HEK293 (cell line): ENCODE results near the gene PKNOX2.

Experiments
- CTCF ChIA-PET: fragments of 350-600 bp; formaldehyde crosslinking; extraction: SDS; loops from one replicate; lab custom pipeline; 2021; ENCODE audit warnings: antibody characterized with exemption; lab: Yijun Ruan, JAX
- POLR2A ChIA-PET: fragments of 300-600 bp; formaldehyde crosslinking; extraction: SDS; loops from one replicate; lab custom pipeline; 2020; ENCODE audit warnings: antibody characterized with exemption, inconsistent platforms; lab: Yijun Ruan, JAX
- H3K27ac ChIP-seq: fragments of 200-500 bp; sonication (Bioruptor generic); 2 replicates; pipeline ENCODE4 v1.5.1; 2014; ENCODE audit warnings: low read depth, low read length, control low read depth, inconsistent platforms; ENCODE audit errors: extremely low read depth
- H3K36me3 ChIP-seq, 2 experiments: fragments of 200-500 bp in 1 of 2; sonication (Bioruptor generic) in 1 of 2; 1 replicate in 1 of 2; 2 replicates in 1 of 2; pipeline ENCODE4 v1.5.1; 2014 to 2017; ENCODE audit warnings: inconsistent platforms in 2 of 2, low read length in 2 of 2; ENCODE audit not compliant: control insufficient read depth in 2 of 2, insufficient read depth in 1 of 2
- H3K4me1 ChIP-seq: fragments of 200-500 bp; sonication (Bioruptor generic); 2 replicates; pipeline ENCODE4 v1.5.1; 2014; ENCODE audit warnings: mild to moderate bottlenecking, low read length, inconsistent platforms; ENCODE audit not compliant: control insufficient read depth, insufficient read depth
- H3K4me3 ChIP-seq: 2 replicates; pipeline ENCODE4 v1.5.1; 2011; ENCODE audit warnings: low read depth, mild to moderate bottlenecking, control low read depth, low read length, moderate library complexity
- H3K9me3 ChIP-seq: fragments of 200-500 bp; sonication (Bioruptor generic); 2 replicates; pipeline ENCODE4 v1.5.1; 2014; ENCODE audit warnings: low read depth, low read length, inconsistent platforms; ENCODE audit not compliant: control insufficient read depth, insufficient read depth
- GLI4 ChIP-seq: fragments of 450-650 bp; formaldehyde crosslinking; IDR thresholded peaks from 2 replicates; pipeline ENCODE4 v1.5.1; 2016; ENCODE audit warnings: missing biosample characterization, missing genetic modification characterization
- OSR2 ChIP-seq: fragments of 450-650 bp; formaldehyde crosslinking; IDR thresholded peaks from 2 replicates; pipeline ENCODE4 v1.5.1; 2016; ENCODE audit warnings: missing biosample characterization, missing genetic modification characterization
- ZEB2 ChIP-seq: fragments of 450-650 bp; formaldehyde crosslinking; IDR thresholded peaks from 2 replicates; pipeline ENCODE4 v1.5.1; 2016; ENCODE audit warnings: missing biosample characterization, missing genetic modification characterization
- ZNF354C ChIP-seq: fragments of 450-650 bp; formaldehyde crosslinking; IDR thresholded peaks from 2 replicates; pipeline ENCODE4 v1.5.1; 2016; ENCODE audit warnings: missing biosample characterization, missing genetic modification characterization, low read depth, borderline replicate concordance
- ZNF423 ChIP-seq: fragments of 450-650 bp; formaldehyde crosslinking; IDR thresholded peaks from 2 replicates; pipeline ENCODE4 v1.5.1; 2016; ENCODE audit warnings: missing biosample characterization, missing genetic modification characterization
- ZNF560 ChIP-seq: fragments of 450-650 bp; formaldehyde crosslinking; IDR thresholded peaks from 2 replicates; pipeline ENCODE4 v1.5.1; 2017; ENCODE audit warnings: missing biosample characterization, missing genetic modification characterization, borderline replicate concordance
- ZXDB ChIP-seq: fragments of 450-650 bp; formaldehyde crosslinking; IDR thresholded peaks from 2 replicates; pipeline ENCODE4 v1.5.1; 2016; ENCODE audit warnings: missing biosample characterization, missing genetic modification characterization
- TF ChIP-seq, protein P1 (sequence below): fragments of 450-650 bp; formaldehyde crosslinking; IDR thresholded peaks from 2 replicates; pipeline ENCODE4 v1.5.1; 2016; ENCODE audit warnings: missing biosample characterization, missing genetic modification characterization
- TF ChIP-seq, protein P2 (sequence below): fragments of 450-650 bp; formaldehyde crosslinking; IDR thresholded peaks from 2 replicates; pipeline ENCODE4 v1.5.1; 2016; ENCODE audit warnings: missing biosample characterization, missing genetic modification characterization
- TF ChIP-seq, protein P3 (sequence below): fragments of 450-650 bp; formaldehyde crosslinking; IDR thresholded peaks from 2 replicates; pipeline ENCODE4 v1.5.1; 2016; ENCODE audit warnings: missing biosample characterization, missing genetic modification characterization
- TF ChIP-seq, protein P4 (sequence below): fragments of 450-650 bp; formaldehyde crosslinking; optimal IDR thresholded peaks from 2 replicates; pipeline ENCODE3; 2016; ENCODE audit warnings: missing biosample characterization, mild to moderate bottlenecking, missing genetic modification characterization
- TF ChIP-seq, protein P5 (sequence below): sonication (generic); formaldehyde crosslinking; IDR thresholded peaks from 2 replicates; pipeline ENCODE4 v1.8.1; 2022; ENCODE audit warnings: mild to moderate bottlenecking, moderate library complexity, missing genetic modification reagents
- TF ChIP-seq, protein P6 (sequence below): fragments of 450-650 bp; formaldehyde crosslinking; IDR thresholded peaks from 2 replicates; pipeline ENCODE4 v1.5.1; 2017; ENCODE audit warnings: missing biosample characterization, missing genetic modification characterization

PKNOX2 gene

DNA sequence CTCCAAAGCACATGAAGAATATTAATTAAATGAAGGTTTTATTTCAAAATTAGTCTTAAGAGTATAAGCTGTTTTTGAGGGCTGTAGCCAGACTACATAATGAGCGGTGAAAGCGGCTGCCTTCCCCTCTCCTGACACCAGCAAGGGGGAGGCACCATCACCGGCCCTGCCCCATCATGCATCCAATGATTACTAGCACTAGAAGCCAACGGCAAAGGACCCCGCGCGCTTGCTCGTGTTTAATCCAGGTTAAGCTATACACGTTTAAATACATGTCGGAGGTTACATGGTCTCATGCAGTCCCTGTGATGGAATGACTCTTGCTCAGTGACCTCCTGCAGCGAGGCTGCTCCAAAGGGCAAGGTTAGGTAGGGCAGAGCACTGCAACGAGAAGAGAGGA, 281.2 kb downstream of the PKNOX2 start:
- POLR2A ChIA-PET: no interaction called here
- TF ChIP-seq, protein P1, sequence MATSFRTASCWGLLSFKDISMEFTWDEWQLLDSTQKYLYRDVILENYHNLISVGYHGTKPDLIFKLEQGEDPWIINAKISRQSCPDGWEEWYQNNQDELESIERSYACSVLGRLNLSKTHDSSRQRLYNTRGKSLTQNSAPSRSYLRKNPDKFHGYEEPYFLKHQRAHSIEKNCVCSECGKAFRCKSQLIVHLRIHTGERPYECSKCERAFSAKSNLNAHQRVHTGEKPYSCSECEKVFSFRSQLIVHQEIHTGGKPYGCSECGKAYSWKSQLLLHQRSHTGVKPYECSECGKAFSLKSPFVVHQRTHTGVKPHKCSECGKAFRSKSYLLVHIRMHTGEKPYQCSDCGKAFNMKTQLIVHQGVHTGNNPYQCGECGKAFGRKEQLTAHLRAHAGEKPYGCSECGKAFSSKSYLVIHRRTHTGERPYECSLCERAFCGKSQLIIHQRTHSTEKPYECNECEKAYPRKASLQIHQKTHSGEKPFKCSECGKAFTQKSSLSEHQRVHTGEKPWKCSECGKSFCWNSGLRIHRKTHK (tag by site-specific recombination): no peak
- TF ChIP-seq, protein P2, sequence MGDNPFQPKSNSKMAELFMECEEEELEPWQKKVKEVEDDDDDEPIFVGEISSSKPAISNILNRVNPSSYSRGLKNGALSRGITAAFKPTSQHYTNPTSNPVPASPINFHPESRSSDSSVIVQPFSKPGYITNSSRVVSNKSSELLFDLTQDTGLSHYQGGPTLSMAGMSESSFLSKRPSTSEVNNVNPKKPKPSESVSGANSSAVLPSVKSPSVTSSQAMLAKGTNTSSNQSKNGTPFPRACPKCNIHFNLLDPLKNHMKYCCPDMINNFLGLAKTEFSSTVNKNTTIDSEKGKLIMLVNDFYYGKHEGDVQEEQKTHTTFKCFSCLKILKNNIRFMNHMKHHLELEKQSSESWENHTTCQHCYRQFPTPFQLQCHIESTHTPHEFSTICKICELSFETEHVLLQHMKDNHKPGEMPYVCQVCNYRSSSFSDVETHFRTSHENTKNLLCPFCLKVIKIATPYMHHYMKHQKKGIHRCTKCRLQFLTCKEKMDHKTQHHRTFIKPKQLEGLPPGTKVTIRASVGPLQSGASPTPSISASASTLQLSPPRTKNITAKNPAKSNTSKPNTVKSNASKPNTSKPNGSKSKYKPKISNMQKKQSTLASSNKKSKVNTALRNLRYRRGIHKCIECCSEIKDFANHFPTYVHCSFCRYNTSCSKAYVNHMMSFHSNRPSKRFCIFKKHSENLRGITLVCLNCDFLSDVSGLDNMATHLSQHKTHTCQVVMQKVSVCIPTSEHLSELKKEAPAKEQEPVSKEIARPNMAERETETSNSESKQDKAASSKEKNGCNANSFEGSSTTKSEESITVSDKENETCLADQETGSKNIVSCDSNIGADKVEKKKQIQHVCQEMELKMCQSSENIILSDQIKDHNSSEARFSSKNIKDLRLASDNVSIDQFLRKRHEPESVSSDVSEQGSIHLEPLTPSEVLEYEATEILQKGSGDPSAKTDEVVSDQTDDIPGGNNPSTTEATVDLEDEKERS (tag by site-specific recombination): no peak
- TF ChIP-seq, protein P3, sequence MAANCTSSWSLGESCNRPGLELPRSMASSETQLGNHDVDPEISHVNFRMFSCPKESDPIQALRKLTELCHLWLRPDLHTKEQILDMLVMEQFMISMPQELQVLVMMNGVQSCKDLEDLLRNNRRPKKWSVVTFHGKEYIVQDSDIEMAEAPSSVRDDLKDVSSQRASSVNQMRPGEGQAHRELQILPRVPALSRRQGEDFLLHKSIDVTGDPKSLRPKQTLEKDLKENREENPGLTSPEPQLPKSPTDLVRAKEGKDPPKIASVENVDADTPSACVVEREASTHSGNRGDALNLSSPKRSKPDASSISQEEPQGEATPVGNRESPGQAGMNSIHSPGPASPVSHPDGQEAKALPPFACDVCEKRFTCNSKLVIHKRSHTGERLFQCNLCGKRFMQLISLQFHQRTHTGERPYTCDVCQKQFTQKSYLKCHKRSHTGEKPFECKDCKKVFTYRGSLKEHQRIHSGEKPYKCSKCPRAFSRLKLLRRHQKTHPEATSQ (tag by site-specific recombination): no peak
- TF ChIP-seq ZXDB (tag by site-specific recombination): no peak
- CTCF ChIA-PET: interaction anchor here (0.6 kb wide), 1 partner anchor 15 kb away, joined by 3 read pairs; no protein-coding TSS in a partner anchor

DNA sequence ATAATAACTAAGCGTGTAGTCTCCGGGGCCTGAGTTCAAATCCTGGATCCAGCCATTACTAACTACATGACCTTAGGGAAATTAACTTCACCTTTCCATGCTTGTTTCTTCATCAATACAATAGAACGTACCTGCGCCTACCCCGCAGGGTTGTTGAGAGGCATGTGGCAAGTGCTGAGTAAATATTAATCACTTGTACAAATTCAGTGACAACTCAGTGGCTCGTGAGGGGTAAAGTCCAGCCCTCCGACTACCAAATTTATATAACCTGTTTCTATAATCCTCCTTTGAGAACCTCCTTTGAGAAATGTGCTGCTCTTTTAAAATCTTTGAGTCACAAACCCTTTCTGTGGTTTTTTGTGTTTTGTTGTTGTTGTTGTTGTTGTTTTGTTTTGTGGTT, 281.7 kb downstream of the PKNOX2 start:
- TF ChIP-seq, protein P4, sequence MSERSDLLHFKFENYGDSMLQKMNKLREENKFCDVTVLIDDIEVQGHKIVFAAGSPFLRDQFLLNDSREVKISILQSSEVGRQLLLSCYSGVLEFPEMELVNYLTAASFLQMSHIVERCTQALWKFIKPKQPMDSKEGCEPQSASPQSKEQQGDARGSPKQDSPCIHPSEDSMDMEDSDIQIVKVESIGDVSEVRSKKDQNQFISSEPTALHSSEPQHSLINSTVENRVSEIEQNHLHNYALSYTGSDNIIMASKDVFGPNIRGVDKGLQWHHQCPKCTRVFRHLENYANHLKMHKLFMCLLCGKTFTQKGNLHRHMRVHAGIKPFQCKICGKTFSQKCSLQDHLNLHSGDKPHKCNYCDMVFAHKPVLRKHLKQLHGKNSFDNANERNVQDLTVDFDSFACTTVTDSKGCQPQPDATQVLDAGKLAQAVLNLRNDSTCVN: no peak
- TF ChIP-seq ZNF423 (no peak), GLI4 (tag by site-specific recombination) (no peak), ZNF560 (tag by site-specific recombination) (no peak), ZNF354C (no peak), OSR2 (no peak), ZEB2 (tag by site-specific recombination) (no peak)
- TF ChIP-seq, protein P5, sequence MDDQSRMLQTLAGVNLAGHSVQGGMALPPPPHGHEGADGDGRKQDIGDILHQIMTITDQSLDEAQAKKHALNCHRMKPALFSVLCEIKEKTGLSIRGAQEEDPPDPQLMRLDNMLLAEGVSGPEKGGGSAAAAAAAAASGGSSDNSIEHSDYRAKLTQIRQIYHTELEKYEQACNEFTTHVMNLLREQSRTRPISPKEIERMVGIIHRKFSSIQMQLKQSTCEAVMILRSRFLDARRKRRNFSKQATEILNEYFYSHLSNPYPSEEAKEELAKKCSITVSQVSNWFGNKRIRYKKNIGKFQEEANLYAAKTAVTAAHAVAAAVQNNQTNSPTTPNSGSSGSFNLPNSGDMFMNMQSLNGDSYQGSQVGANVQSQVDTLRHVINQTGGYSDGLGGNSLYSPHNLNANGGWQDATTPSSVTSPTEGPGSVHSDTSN: no peak
- TF ChIP-seq, protein P6, sequence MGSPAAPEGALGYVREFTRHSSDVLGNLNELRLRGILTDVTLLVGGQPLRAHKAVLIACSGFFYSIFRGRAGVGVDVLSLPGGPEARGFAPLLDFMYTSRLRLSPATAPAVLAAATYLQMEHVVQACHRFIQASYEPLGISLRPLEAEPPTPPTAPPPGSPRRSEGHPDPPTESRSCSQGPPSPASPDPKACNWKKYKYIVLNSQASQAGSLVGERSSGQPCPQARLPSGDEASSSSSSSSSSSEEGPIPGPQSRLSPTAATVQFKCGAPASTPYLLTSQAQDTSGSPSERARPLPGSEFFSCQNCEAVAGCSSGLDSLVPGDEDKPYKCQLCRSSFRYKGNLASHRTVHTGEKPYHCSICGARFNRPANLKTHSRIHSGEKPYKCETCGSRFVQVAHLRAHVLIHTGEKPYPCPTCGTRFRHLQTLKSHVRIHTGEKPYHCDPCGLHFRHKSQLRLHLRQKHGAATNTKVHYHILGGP (tag by site-specific recombination): no peak
- Histone ChIP-seq H3K36me3 (no peaks in the 10 kb centered on the region), H3K4me3 (no peak overlapping the region), H3K4me1 (no peaks in the 10 kb centered on the region), H3K27ac (no peak overlapping the region), H3K9me3 (no peaks in the 10 kb centered on the region)
- ChIA-PET CTCF (interaction anchor here (0.6 to 0.7 kb wide), 2 partner anchors 16 to 53 kb away, joined by 3 read pairs; no protein-coding TSS in a partner anchor), POLR2A (no interaction called here)

More for the DNA sequence above, 281.2 kb downstream of the PKNOX2 start:
- H3K27ac ChIP-seq: no peak overlapping the region
- H3K4me3 ChIP-seq: no peak overlapping the region
- H3K36me3 ChIP-seq: no peaks in the 10 kb centered on the region
- no peaks in the 10 kb centered on the region for H3K9me3 ChIP-seq
- H3K4me1 ChIP-seq: no peaks in the 10 kb centered on the region
